ENCODE results near the gene CYB5A.
"Not testable (repeated sequence)": the region's sequence is repeated elsewhere in the genome, so short reads cannot be mapped to it uniquely, and the experiment has no call there.

The CYB5A gene

DNA sequence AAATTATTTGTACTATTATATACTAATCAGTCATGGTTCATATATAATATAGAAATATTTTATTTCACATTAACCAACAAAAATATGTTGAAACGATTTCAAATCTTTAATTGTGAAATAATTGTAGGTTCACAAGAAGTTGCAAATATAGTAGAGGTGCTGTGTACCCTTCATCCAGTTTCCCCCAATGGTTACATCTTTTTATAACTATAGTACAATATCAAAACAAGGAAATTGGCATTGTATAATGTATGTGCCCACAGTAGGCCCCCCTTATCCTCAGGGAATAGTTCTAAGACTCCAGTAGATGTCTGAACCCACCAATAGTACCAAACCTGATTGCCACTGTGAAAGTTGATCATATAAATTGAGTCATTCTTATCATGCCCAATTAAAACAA is 7.4 kb upstream of the CYB5A start:
- no peaks in the 10 kb centered on the region for H4K20me1 ChIP-seq (ENCODE audit: insufficient read depth, low read length)
- no peak for DNase-seq
- no peaks in the 10 kb centered on the region for H3K27me3 ChIP-seq (replicated peaks; ENCODE audit: insufficient read depth, low read length)
- no peak overlapping the region for H3K4me2 ChIP-seq (ENCODE audit: low read depth, low read length)
- H3K79me2 ChIP-seq (ENCODE audit: low read length) = no peaks in the 10 kb centered on the region
- no peak overlapping the region for H3K9ac ChIP-seq (ENCODE audit: low read length)
- H2AFZ ChIP-seq (ENCODE audit: low read length) = no peak overlapping the region
- H3K4me1 ChIP-seq (ENCODE audit: low read length) = no peaks in the 10 kb centered on the region
- H3K9me2 ChIP-seq (replicated peaks; ENCODE audit: insufficient read depth, low read length) = no peaks in the 10 kb centered on the region
- H3K9me3 ChIP-seq (replicated peaks; ENCODE audit: insufficient read depth, low read length) = no peaks in the 10 kb centered on the region
- TF ChIP-seq EZH2phosphoT487 (IDR thresholded peaks at IDR 0.05; ENCODE audit: low read length) = no peak
- no peak for TF ChIP-seq EZH2 (optimal IDR thresholded peaks at IDR 0.05; ENCODE audit: low read depth, low read length)
- TF ChIP-seq, protein P1, sequence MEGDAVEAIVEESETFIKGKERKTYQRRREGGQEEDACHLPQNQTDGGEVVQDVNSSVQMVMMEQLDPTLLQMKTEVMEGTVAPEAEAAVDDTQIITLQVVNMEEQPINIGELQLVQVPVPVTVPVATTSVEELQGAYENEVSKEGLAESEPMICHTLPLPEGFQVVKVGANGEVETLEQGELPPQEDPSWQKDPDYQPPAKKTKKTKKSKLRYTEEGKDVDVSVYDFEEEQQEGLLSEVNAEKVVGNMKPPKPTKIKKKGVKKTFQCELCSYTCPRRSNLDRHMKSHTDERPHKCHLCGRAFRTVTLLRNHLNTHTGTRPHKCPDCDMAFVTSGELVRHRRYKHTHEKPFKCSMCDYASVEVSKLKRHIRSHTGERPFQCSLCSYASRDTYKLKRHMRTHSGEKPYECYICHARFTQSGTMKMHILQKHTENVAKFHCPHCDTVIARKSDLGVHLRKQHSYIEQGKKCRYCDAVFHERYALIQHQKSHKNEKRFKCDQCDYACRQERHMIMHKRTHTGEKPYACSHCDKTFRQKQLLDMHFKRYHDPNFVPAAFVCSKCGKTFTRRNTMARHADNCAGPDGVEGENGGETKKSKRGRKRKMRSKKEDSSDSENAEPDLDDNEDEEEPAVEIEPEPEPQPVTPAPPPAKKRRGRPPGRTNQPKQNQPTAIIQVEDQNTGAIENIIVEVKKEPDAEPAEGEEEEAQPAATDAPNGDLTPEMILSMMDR (IDR thresholded peaks at IDR 0.05; ENCODE audit: low read length) = no peak
- no peak overlapping the region for H3K4me3 ChIP-seq (ENCODE audit: low read length)
- no peaks in the 10 kb centered on the region; the same call in 1 of the 2 replicates for H3F3A ChIP-seq (ENCODE audit: insufficient read depth, low read length)
- no peak overlapping the region for H3K27ac ChIP-seq (ENCODE audit: low read length)
- no peaks in the 10 kb centered on the region for H3K36me3 ChIP-seq (replicated peaks; ENCODE audit: insufficient read depth, low read length)

DNA sequence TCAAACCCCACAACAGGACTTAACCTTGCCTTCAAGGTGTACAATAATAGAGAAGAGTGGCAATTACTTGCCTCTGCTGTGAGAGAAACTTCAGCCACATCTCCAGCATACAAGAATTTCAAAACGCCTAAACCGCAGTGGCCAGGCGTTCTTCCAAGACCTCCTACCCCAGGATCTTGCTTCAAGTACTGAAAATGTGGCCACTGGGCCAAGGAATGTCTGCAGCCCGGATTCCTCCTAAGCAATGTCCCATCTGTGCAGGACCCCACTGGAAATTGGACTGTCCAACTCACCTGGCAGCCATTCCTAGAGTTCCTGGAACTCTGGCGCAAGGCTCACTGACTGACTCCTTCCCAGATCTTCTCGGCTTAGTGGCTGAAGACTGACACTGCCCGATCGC is 2.8 kb upstream of the CYB5A start:
- Histone ChIP-seq H3K36me3 (replicated peaks; ENCODE audit: insufficient read depth, low read length) (no peaks in the 10 kb centered on the region), H3K4me3 (ENCODE audit: low read length) (no peak overlapping the region), H4K20me1 (ENCODE audit: insufficient read depth, low read length) (no peaks in the 10 kb centered on the region), H3K9ac (ENCODE audit: low read length) (no peak overlapping the region), H3F3A (ENCODE audit: insufficient read depth, low read length) (no peaks in the 10 kb centered on the region), H3K9me2 (replicated peaks; ENCODE audit: insufficient read depth, low read length) (no peaks in the 10 kb centered on the region), H3K4me2 (ENCODE audit: low read depth, low read length) (no peak overlapping the region), H3K27ac (ENCODE audit: low read length) (no peak overlapping the region), H2AFZ (ENCODE audit: low read length) (no peak overlapping the region), H3K9me3 (replicated peaks; ENCODE audit: insufficient read depth, low read length) (no peaks in the 10 kb centered on the region), H3K4me1 (ENCODE audit: low read length) (0 out of 2 replicates have a peak, but pooled peaks cover 5% of the 10 kb centered on the region), H3K79me2 (ENCODE audit: low read length) (peaks cover 19% of the 10 kb centered on the region), H3K27me3 (replicated peaks; ENCODE audit: insufficient read depth, low read length) (no peaks in the 10 kb centered on the region)
- TF ChIP-seq EZH2phosphoT487 (IDR thresholded peaks at IDR 0.05; ENCODE audit: low read length) = no peak
- no peak for TF ChIP-seq EZH2 (optimal IDR thresholded peaks at IDR 0.05; ENCODE audit: low read depth, low read length)
- TF ChIP-seq, protein P1 (IDR thresholded peaks at IDR 0.05; ENCODE audit: low read length) = no peak
- no peak for DNase-seq

DNA sequence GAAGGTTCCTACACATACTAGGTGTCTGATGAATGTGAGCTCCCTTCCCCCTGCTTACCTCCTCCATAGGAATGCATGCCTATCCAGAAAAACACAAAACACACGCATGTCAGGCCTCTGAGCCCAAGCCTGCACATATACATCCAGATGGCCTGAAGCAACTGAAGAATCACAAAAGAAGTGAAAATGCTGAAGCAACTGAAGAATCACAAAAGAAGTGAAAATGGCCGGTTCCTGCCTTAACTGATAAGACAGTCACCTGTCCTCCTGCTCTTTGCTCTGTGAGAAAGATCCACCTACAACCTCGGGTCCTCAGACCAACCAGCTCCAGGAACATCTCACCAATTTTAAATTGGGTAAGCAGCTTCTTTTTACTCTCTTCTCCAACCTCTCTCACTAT is 1.2 kb upstream of the CYB5A start:
- not testable (repeated sequence) for H2AFZ ChIP-seq (ENCODE audit: low read length)

DNA sequence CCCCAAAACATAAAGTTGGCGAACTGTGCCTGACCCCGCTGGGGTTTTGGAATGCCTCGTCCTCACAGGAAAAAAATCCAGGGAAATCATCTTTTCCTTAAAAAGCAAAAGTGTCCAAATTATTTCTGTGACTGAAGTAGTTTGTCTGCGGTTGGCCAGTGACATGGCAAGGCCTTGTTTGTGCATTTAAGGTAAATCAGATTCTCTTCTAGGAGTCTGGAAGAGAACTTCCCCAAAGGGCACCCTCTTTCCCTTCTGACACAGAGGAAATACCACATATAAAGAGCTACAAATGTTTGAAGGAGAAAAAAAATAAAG is 737 bp upstream of the CYB5A start:
- Histone ChIP-seq H3K9me2 (replicated peaks; ENCODE audit: insufficient read depth, low read length) (no peaks in the 10 kb centered on the region), H3K27ac (ENCODE audit: low read length) (no peak overlapping the region), H3K4me1 (ENCODE audit: low read length) (0 out of 2 replicates have a peak, but pooled peaks cover 12% of the 10 kb centered on the region), H2AFZ (ENCODE audit: low read length) (peak overlapping the region; percentile 69), H3K79me2 (ENCODE audit: low read length) (peaks cover 38% of the 10 kb centered on the region), H3K4me2 (ENCODE audit: low read depth, low read length) (peak overlapping the region; percentile 46), H4K20me1 (ENCODE audit: insufficient read depth, low read length) (no peaks in the 10 kb centered on the region), H3K9ac (ENCODE audit: low read length) (peak overlapping the region; percentile 41; the same call in 1 of the 2 replicates), H3K9me3 (replicated peaks; ENCODE audit: insufficient read depth, low read length) (no peaks in the 10 kb centered on the region), H3K27me3 (replicated peaks; ENCODE audit: insufficient read depth, low read length) (no peaks in the 10 kb centered on the region), H3K4me3 (ENCODE audit: low read length) (peak overlapping the region; percentile 96), H3K36me3 (replicated peaks; ENCODE audit: insufficient read depth, low read length) (no peaks in the 10 kb centered on the region), H3F3A (ENCODE audit: insufficient read depth, low read length) (no peaks in the 10 kb centered on the region; the same call in 1 of the 2 replicates)
- no peak for TF ChIP-seq EZH2 (optimal IDR thresholded peaks at IDR 0.05; ENCODE audit: low read depth, low read length)
- TF ChIP-seq, protein P1 (IDR thresholded peaks at IDR 0.05; ENCODE audit: low read length) = no peak
- no peak for TF ChIP-seq EZH2phosphoT487 (IDR thresholded peaks at IDR 0.05; ENCODE audit: low read length)
- DNase-seq = no peak

More for the DNA sequence above, 1.2 kb upstream of the CYB5A start:
- not testable (repeated sequence) for H3K27me3 ChIP-seq (replicated peaks; ENCODE audit: insufficient read depth, low read length); H4K20me1 ChIP-seq (ENCODE audit: insufficient read depth, low read length); H3K36me3 ChIP-seq (replicated peaks; ENCODE audit: insufficient read depth, low read length); H3K27ac ChIP-seq (ENCODE audit: low read length); H3K4me2 ChIP-seq (ENCODE audit: low read depth, low read length); H3K4me1 ChIP-seq (ENCODE audit: low read length); H3K9me3 ChIP-seq (replicated peaks; ENCODE audit: insufficient read depth, low read length); H3K4me3 ChIP-seq (ENCODE audit: low read length); H3K9ac ChIP-seq (ENCODE audit: low read length); H3F3A ChIP-seq (ENCODE audit: insufficient read depth, low read length); H3K9me2 ChIP-seq (replicated peaks; ENCODE audit: insufficient read depth, low read length)
- H3K79me2 ChIP-seq (ENCODE audit: low read length) = peaks cover 33% of the 10 kb centered on the region
- peak; percentile 14 for DNase-seq
